Keratinocyte (primary cell): Measurements from ENCODE around the gene LDLRAP1.

Experiments used
- CTCF ChIP-seq, 3 experiments: IDR thresholded peaks in 1 of 3; conservative IDR thresholded peaks in 1 of 3; optimal IDR thresholded peaks in 1 of 3; 2 replicates in 2 of 3; 3 replicates in 1 of 3; pipeline versions ENCODE3 to v1.5.1; 2011; ENCODE audit warnings: low read length in 3 of 3, mild to moderate bottlenecking in 3 of 3, moderate library complexity in 2 of 3, control low read depth in 1 of 3, inconsistent platforms in 1 of 3; ENCODE audit not compliant: insufficient read depth in 2 of 3; ENCODE audit errors: extremely low read depth in 1 of 3
- EZH2 ChIP-seq: IDR thresholded peaks from one replicate; pipeline ENCODE4 v1.6.1; 2012; ENCODE audit warnings: inconsistent platforms, mild to moderate bottlenecking, low read length, moderate library complexity

- TF ChIP-seq CTCF (optimal IDR thresholded peaks at IDR 0.05 in 1 of 3, IDR thresholded peaks at IDR 0.05 in 1 of 3, conservative IDR thresholded peaks at IDR 0.05 in 1 of 3; ENCODE audit: extremely low read depth in 1 of 3, insufficient read depth in 2 of 3, low read length in 3 of 3): no peak
- TF ChIP-seq EZH2: no peak
These were observed 9.0 kb upstream of the LDLRAP1 start for GRCh38 chr1:25534410-25534788.
